ENCODE data around the gene GHITM.
"Not testable (repeated sequence)": the region's sequence is repeated elsewhere in the genome, so short reads cannot be mapped to it uniquely, and the experiment has no call there.

- TF ChIP-seq CTCF (IDR thresholded peaks at IDR 0.05 in 8 of 11, conservative IDR thresholded peaks at IDR 0.05 in 3 of 11); POLR2AphosphoS5 (IDR thresholded peaks at IDR 0.05); POLR2A (IDR thresholded peaks at IDR 0.05): not testable (repeated sequence)
Observed at GRCh38 chr10:84168382-84168781, 29.1 kb downstream of the GHITM start.

Data from spleen (tissue), 7 donors.